SK-N-SH treated with all-trans-retinoic acid at 6 μM for 48 hours (cell line): Measurements from ENCODE around the gene AMER2.

Experiments used
- ATAC-seq: fragments of 200-7000 bp; cut with Tn5 transposase; 3 replicates; pipeline ENCODE4 v1.9.1; 2020; ENCODE audit warnings: mild to moderate bottlenecking, moderate library complexity
- BACH2 ChIP-seq: fragments of 250-450 bp; sonication (Bioruptor Pico); IDR thresholded peaks from 2 replicates; pipeline ENCODE4 v1.9.0; 2021; ENCODE audit warnings: mild to moderate bottlenecking, borderline replicate concordance
- ESRRG ChIP-seq: fragments of 250-450 bp; sonication (Bioruptor Pico); IDR thresholded peaks from 2 replicates; pipeline ENCODE4 v1.6.1; 2021; ENCODE audit warnings: mild to moderate bottlenecking
- GLIS3 ChIP-seq: fragments of 250-450 bp; sonication (Bioruptor Pico); IDR thresholded peaks from 2 replicates; pipeline ENCODE4 v1.5.0; 2020; ENCODE audit warnings: mild to moderate bottlenecking, moderate library complexity
- OSR1 ChIP-seq: fragments of 250-450 bp; sonication (Bioruptor Pico); IDR thresholded peaks from 2 replicates; pipeline ENCODE4 v1.8.0; 2022; ENCODE audit warnings: moderate library complexity, mild to moderate bottlenecking, inconsistent platforms
- PPARA ChIP-seq: fragments of 250-450 bp; sonication (Bioruptor Pico); IDR thresholded peaks from 2 replicates; pipeline ENCODE4 v1.5.0; 2020; ENCODE audit warnings: mild to moderate bottlenecking, borderline replicate concordance
- RARB ChIP-seq: fragments of 250-450 bp; sonication (Bioruptor Pico); IDR thresholded peaks from 2 replicates; pipeline ENCODE4 v1.8.0; 2021; ENCODE audit warnings: mild to moderate bottlenecking, moderate library complexity
- SNAI2 ChIP-seq: fragments of 250-450 bp; sonication (Bioruptor Pico); IDR thresholded peaks from 2 replicates; pipeline ENCODE4 v1.5.0; 2020; ENCODE audit warnings: mild to moderate bottlenecking, moderate library complexity
- TCF4 ChIP-seq: fragments of 250-450 bp; sonication (Bioruptor Pico); IDR thresholded peaks from 2 replicates; pipeline ENCODE4 v1.8.0; 2021; ENCODE audit warnings: mild to moderate bottlenecking, moderate library complexity, borderline replicate concordance
- ZC3H10 ChIP-seq: fragments of 250-450 bp; sonication (Bioruptor Pico); IDR thresholded peaks from 2 replicates; pipeline ENCODE4 v1.5.1; 2021; ENCODE audit warnings: mild to moderate bottlenecking, moderate library complexity
- ZFP30 ChIP-seq: fragments of 450-650 bp; formaldehyde crosslinking; IDR thresholded peaks from 2 replicates; pipeline ENCODE4 v1.5.0; 2022; ENCODE audit warnings: mild to moderate bottlenecking, moderate library complexity
- ZNF565 ChIP-seq: fragments of 450-650 bp; formaldehyde crosslinking; conservative IDR thresholded peaks from 2 replicates; pipeline ENCODE4 v1.5.0; 2020; ENCODE audit warnings: low read depth, mild to moderate bottlenecking, moderate library complexity
- ZNF70 ChIP-seq: fragments of 450-650 bp; formaldehyde crosslinking; IDR thresholded peaks from 2 replicates; pipeline ENCODE4 v1.5.0; 2020; ENCODE audit warnings: mild to moderate bottlenecking, moderate library complexity
- ZNF8 ChIP-seq: fragments of 450-650 bp; formaldehyde crosslinking; IDR thresholded peaks from 2 replicates; pipeline ENCODE4 v1.5.0; 2020; ENCODE audit warnings: mild to moderate bottlenecking, moderate library complexity
- TF ChIP-seq, protein P1 (sequence below): fragments of 250-450 bp; sonication (Bioruptor Pico); IDR thresholded peaks from 2 replicates; pipeline ENCODE4 v1.5.0; 2020; ENCODE audit warnings: mild to moderate bottlenecking, moderate library complexity
- TF ChIP-seq, protein P2 (sequence below): fragments of 250-450 bp; sonication (Bioruptor Pico); IDR thresholded peaks from 2 replicates; pipeline ENCODE4 v1.8.0; 2020; ENCODE audit warnings: mild to moderate bottlenecking, moderate library complexity, borderline replicate concordance
- TF ChIP-seq, protein P3 (sequence below): fragments of 250-450 bp; sonication (Bioruptor Pico); IDR thresholded peaks from 2 replicates; pipeline ENCODE4 v1.8.0; 2021; ENCODE audit warnings: low read depth, mild to moderate bottlenecking, moderate library complexity, borderline replicate concordance
- TF ChIP-seq, protein P4 (sequence below): fragments of 250-450 bp; sonication (Bioruptor Pico); IDR thresholded peaks from 2 replicates; pipeline ENCODE4 v1.5.1; 2020; ENCODE audit warnings: low read depth, mild to moderate bottlenecking, moderate library complexity

The AMER2 gene

DNA sequence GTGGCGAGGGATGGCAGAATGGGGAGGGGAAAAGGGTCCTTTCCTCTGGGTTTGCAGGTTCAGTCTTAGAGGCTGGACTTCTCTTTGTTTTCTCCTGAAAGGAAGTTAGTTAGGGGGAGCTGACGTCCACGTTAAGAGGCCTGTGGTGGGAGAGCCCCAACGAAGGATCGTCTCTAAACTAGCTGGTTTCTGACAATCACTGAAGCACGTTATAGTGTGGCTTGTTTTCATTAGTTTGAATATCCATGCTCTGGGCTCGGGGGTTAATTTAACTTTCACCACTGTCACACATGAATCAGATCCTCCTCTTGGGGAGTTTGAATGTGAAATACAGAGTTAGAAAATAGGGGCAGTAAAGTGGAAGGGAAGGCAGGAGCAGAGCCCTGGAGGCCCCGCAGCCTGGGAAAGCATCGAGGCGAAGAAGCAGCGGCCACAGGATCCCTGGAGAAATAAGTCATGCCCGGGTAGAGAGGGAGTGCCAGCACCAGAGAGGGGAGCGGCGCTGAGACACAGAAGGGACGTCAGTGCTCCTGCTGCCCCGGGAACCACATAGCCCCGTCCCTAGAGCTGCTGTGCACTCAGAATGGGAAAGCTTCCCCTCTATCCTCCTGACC is 31.1 kb upstream of the AMER2 start:
- ATAC-seq: no peak
- TF ChIP-seq ZC3H10 (CRISPR knock-in tag): no peak
- TF ChIP-seq, protein P1, sequence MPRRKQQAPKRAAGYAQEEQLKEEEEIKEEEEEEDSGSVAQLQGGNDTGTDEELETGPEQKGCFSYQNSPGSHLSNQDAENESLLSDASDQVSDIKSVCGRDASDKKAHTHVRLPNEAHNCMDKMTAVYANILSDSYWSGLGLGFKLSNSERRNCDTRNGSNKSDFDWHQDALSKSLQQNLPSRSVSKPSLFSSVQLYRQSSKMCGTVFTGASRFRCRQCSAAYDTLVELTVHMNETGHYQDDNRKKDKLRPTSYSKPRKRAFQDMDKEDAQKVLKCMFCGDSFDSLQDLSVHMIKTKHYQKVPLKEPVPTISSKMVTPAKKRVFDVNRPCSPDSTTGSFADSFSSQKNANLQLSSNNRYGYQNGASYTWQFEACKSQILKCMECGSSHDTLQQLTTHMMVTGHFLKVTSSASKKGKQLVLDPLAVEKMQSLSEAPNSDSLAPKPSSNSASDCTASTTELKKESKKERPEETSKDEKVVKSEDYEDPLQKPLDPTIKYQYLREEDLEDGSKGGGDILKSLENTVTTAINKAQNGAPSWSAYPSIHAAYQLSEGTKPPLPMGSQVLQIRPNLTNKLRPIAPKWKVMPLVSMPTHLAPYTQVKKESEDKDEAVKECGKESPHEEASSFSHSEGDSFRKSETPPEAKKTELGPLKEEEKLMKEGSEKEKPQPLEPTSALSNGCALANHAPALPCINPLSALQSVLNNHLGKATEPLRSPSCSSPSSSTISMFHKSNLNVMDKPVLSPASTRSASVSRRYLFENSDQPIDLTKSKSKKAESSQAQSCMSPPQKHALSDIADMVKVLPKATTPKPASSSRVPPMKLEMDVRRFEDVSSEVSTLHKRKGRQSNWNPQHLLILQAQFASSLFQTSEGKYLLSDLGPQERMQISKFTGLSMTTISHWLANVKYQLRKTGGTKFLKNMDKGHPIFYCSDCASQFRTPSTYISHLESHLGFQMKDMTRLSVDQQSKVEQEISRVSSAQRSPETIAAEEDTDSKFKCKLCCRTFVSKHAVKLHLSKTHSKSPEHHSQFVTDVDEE (CRISPR knock-in tag): no peak
- no peak for TF ChIP-seq BACH2 (CRISPR knock-in tag)
- TF ChIP-seq, protein P2, sequence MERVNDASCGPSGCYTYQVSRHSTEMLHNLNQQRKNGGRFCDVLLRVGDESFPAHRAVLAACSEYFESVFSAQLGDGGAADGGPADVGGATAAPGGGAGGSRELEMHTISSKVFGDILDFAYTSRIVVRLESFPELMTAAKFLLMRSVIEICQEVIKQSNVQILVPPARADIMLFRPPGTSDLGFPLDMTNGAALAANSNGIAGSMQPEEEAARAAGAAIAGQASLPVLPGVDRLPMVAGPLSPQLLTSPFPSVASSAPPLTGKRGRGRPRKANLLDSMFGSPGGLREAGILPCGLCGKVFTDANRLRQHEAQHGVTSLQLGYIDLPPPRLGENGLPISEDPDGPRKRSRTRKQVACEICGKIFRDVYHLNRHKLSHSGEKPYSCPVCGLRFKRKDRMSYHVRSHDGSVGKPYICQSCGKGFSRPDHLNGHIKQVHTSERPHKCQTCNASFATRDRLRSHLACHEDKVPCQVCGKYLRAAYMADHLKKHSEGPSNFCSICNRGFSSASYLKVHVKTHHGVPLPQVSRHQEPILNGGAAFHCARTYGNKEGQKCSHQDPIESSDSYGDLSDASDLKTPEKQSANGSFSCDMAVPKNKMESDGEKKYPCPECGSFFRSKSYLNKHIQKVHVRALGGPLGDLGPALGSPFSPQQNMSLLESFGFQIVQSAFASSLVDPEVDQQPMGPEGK (CRISPR knock-in tag): no peak
- TF ChIP-seq ESRRG: no peak
- TF ChIP-seq RARB (CRISPR knock-in tag): no peak

- no peak for TF ChIP-seq PPARA (CRISPR knock-in tag)
- TF ChIP-seq ZNF8 (CRISPR knock-in tag): no peak
- no peak for TF ChIP-seq SNAI2
- no peak for TF ChIP-seq ZFP30 (CRISPR knock-in tag)
- TF ChIP-seq ZC3H10 (CRISPR knock-in tag): no peak
- no peak for TF ChIP-seq ZNF565 (CRISPR knock-in tag)
- TF ChIP-seq OSR1 (CRISPR knock-in tag): no peak
- TF ChIP-seq, protein P2 (CRISPR knock-in tag): no peak
- TF ChIP-seq, protein P3, sequence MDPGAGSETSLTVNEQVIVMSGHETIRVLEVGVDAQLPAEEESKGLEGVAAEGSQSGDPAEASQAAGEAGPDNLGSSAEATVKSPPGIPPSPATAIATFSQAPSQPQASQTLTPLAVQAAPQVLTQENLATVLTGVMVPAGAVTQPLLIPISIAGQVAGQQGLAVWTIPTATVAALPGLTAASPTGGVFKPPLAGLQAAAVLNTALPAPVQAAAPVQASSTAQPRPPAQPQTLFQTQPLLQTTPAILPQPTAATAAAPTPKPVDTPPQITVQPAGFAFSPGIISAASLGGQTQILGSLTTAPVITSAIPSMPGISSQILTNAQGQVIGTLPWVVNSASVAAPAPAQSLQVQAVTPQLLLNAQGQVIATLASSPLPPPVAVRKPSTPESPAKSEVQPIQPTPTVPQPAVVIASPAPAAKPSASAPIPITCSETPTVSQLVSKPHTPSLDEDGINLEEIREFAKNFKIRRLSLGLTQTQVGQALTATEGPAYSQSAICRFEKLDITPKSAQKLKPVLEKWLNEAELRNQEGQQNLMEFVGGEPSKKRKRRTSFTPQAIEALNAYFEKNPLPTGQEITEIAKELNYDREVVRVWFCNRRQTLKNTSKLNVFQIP (CRISPR knock-in tag): no peak
- no peak for TF ChIP-seq ESRRG
- no peak for TF ChIP-seq TCF4 (CRISPR knock-in tag)
- TF ChIP-seq, protein P1 (CRISPR knock-in tag): no peak
- TF ChIP-seq ZNF70 (CRISPR knock-in tag): no peak
- no peak for TF ChIP-seq RARB (CRISPR knock-in tag)
- TF ChIP-seq, all 23 proteins: peak for 0
- no peak for ATAC-seq
These were observed 28.7 kb upstream of the AMER2 start for GRCh38 chr13:25200783-25201182.

DNA sequence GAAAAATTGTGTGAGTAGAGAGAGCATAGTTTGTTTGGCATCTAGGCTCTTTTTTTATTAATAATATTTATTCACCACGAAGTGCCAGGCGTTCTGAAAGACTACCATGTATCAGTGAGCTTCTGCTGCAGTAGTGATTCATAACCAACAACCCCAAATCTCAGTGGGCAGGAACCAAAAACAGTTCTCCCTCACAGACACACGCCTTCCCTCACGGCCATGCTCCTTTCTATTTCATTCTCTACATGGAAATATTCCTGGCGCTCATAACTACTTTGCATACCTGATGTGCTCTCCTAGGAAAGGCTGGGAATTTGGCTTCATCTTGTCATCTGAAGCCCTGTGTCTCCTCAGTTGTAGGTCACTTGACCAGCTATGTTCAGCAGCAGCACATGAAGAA is 26.6 kb upstream of the AMER2 start:
- no peak for ATAC-seq
- TF ChIP-seq OSR1 (CRISPR knock-in tag): no peak
- no peak for TF ChIP-seq ESRRG
- TF ChIP-seq PPARA (CRISPR knock-in tag): no peak
- no peak for TF ChIP-seq RARB (CRISPR knock-in tag)
- TF ChIP-seq, protein P1 (CRISPR knock-in tag): no peak
- no peak for TF ChIP-seq ZNF8 (CRISPR knock-in tag)
- TF ChIP-seq, protein P2 (CRISPR knock-in tag): no peak
- TF ChIP-seq, protein P4, sequence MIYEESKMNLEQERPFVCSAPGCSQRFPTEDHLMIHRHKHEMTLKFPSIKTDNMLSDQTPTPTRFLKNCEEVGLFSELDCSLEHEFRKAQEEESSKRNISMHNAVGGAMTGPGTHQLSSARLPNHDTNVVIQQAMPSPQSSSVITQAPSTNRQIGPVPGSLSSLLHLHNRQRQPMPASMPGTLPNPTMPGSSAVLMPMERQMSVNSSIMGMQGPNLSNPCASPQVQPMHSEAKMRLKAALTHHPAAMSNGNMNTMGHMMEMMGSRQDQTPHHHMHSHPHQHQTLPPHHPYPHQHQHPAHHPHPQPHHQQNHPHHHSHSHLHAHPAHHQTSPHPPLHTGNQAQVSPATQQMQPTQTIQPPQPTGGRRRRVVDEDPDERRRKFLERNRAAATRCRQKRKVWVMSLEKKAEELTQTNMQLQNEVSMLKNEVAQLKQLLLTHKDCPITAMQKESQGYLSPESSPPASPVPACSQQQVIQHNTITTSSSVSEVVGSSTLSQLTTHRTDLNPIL (CRISPR knock-in tag): no peak
- no peak for TF ChIP-seq GLIS3 (CRISPR knock-in tag)
- no peak for TF ChIP-seq TCF4 (CRISPR knock-in tag)
- no peak for TF ChIP-seq SNAI2
